HEK293 (cell line): ENCODE measurements around the gene PHACTR1.

Experiments used
- CTCF ChIA-PET: fragments of 350-600 bp; formaldehyde crosslinking; extraction: SDS; loops from one replicate; lab custom pipeline; 2021; ENCODE audit warnings: antibody characterized with exemption; lab: Yijun Ruan, JAX
- POLR2A ChIA-PET: fragments of 300-600 bp; formaldehyde crosslinking; extraction: SDS; loops from one replicate; lab custom pipeline; 2020; ENCODE audit warnings: antibody characterized with exemption, inconsistent platforms; lab: Yijun Ruan, JAX
- H3K27ac ChIP-seq: fragments of 200-500 bp; sonication (Bioruptor generic); 2 replicates; pipeline ENCODE4 v1.5.1; 2014; ENCODE audit warnings: low read depth, low read length, control low read depth, inconsistent platforms; ENCODE audit errors: extremely low read depth
- H3K36me3 ChIP-seq, 2 experiments: fragments of 200-500 bp in 1 of 2; sonication (Bioruptor generic) in 1 of 2; 1 replicate in 1 of 2; 2 replicates in 1 of 2; pipeline ENCODE4 v1.5.1; 2014 to 2017; ENCODE audit warnings: inconsistent platforms in 2 of 2, low read length in 2 of 2; ENCODE audit not compliant: control insufficient read depth in 2 of 2, insufficient read depth in 1 of 2
- H3K4me1 ChIP-seq: fragments of 200-500 bp; sonication (Bioruptor generic); 2 replicates; pipeline ENCODE4 v1.5.1; 2014; ENCODE audit warnings: mild to moderate bottlenecking, low read length, inconsistent platforms; ENCODE audit not compliant: control insufficient read depth, insufficient read depth
- H3K4me3 ChIP-seq: 2 replicates; pipeline ENCODE4 v1.5.1; 2011; ENCODE audit warnings: low read depth, mild to moderate bottlenecking, control low read depth, low read length, moderate library complexity
- H3K9me3 ChIP-seq: fragments of 200-500 bp; sonication (Bioruptor generic); 2 replicates; pipeline ENCODE4 v1.5.1; 2014; ENCODE audit warnings: low read depth, low read length, inconsistent platforms; ENCODE audit not compliant: control insufficient read depth, insufficient read depth
- BCL11B ChIP-seq: fragments of 450-650 bp; formaldehyde crosslinking; IDR thresholded peaks from 2 replicates; pipeline ENCODE4 v1.5.1; 2016; ENCODE audit warnings: low read depth, missing biosample characterization, missing genetic modification characterization
- EGR2 ChIP-seq: fragments of 450-650 bp; formaldehyde crosslinking; IDR thresholded peaks from 2 replicates; pipeline ENCODE4 v1.5.1; 2016; ENCODE audit warnings: low read depth, missing biosample characterization, missing genetic modification characterization
- KLF10 ChIP-seq: fragments of 450-650 bp; IDR thresholded peaks from 2 replicates; pipeline ENCODE4 v1.5.1; 2018; ENCODE audit warnings: missing biosample characterization, mild to moderate bottlenecking, missing genetic modification characterization
- KLF17 ChIP-seq: fragments of 450-650 bp; formaldehyde crosslinking; IDR thresholded peaks from 2 replicates; pipeline ENCODE4 v1.5.1; 2016; ENCODE audit warnings: missing biosample characterization, missing genetic modification characterization
- PATZ1 ChIP-seq: fragments of 450-650 bp; formaldehyde crosslinking; IDR thresholded peaks from 2 replicates; pipeline ENCODE4 v1.5.1; 2016; ENCODE audit warnings: missing biosample characterization, missing genetic modification characterization
- PBX3 ChIP-seq: sonication (generic); formaldehyde crosslinking; IDR thresholded peaks from 2 replicates; pipeline ENCODE4 v1.8.1; 2022; ENCODE audit warnings: mild to moderate bottlenecking, moderate library complexity, missing genetic modification reagents
- RBAK ChIP-seq: fragments of 450-650 bp; formaldehyde crosslinking; IDR thresholded peaks from 2 replicates; pipeline ENCODE4 v1.5.1; 2016; ENCODE audit warnings: missing biosample characterization, missing genetic modification characterization
- SCRT2 ChIP-seq: fragments of 450-650 bp; formaldehyde crosslinking; IDR thresholded peaks from 2 replicates; pipeline ENCODE4 v1.5.1; 2016; ENCODE audit warnings: missing biosample characterization, missing genetic modification characterization
- SP2 ChIP-seq: fragments of 450-650 bp; formaldehyde crosslinking; IDR thresholded peaks from 2 replicates; pipeline ENCODE4 v1.5.1; 2016; ENCODE audit warnings: missing biosample characterization, missing genetic modification characterization
- SP3 ChIP-seq: fragments of 450-650 bp; formaldehyde crosslinking; IDR thresholded peaks from 2 replicates; pipeline ENCODE4 v1.5.1; 2016; ENCODE audit warnings: missing biosample characterization, missing genetic modification characterization
- ZBTB1 ChIP-seq: fragments of 450-650 bp; formaldehyde crosslinking; IDR thresholded peaks from 2 replicates; pipeline ENCODE4 v1.5.1; 2016; ENCODE audit warnings: missing biosample characterization, missing genetic modification characterization
- ZBTB17 ChIP-seq: fragments of 450-650 bp; formaldehyde crosslinking; IDR thresholded peaks from 2 replicates; pipeline ENCODE4 v1.5.1; 2016; ENCODE audit warnings: missing biosample characterization, missing genetic modification characterization
- ZBTB26 ChIP-seq: fragments of 450-650 bp; formaldehyde crosslinking; optimal IDR thresholded peaks from 2 replicates; pipeline ENCODE3; 2016; ENCODE audit warnings: missing biosample characterization, mild to moderate bottlenecking, missing genetic modification characterization
- ZNF175 ChIP-seq: fragments of 450-650 bp; formaldehyde crosslinking; IDR thresholded peaks from 2 replicates; pipeline ENCODE4 v1.5.1; 2016; ENCODE audit warnings: missing biosample characterization, missing genetic modification characterization
- ZNF214 ChIP-seq: fragments of 450-650 bp; formaldehyde crosslinking; IDR thresholded peaks from 2 replicates; pipeline ENCODE4 v1.5.1; 2017; ENCODE audit warnings: missing biosample characterization, mild to moderate bottlenecking, missing genetic modification characterization, borderline replicate concordance
- ZNF223 ChIP-seq: fragments of 450-650 bp; formaldehyde crosslinking; IDR thresholded peaks from 2 replicates; pipeline ENCODE4 v1.5.1; 2016; ENCODE audit warnings: missing biosample characterization, missing genetic modification characterization
- ZNF302 ChIP-seq: fragments of 450-650 bp; formaldehyde crosslinking; IDR thresholded peaks from 2 replicates; pipeline ENCODE4 v1.5.1; 2016; ENCODE audit warnings: missing biosample characterization, missing genetic modification characterization, low read depth
- ZNF398 ChIP-seq: fragments of 450-650 bp; formaldehyde crosslinking; IDR thresholded peaks from 2 replicates; pipeline ENCODE4 v1.5.1; 2017; ENCODE audit warnings: missing biosample characterization, missing genetic modification characterization
- ZNF514 ChIP-seq: fragments of 450-650 bp; formaldehyde crosslinking; IDR thresholded peaks from 2 replicates; pipeline ENCODE4 v1.5.1; 2016; ENCODE audit warnings: missing biosample characterization, missing genetic modification characterization
- ZNF624 ChIP-seq: fragments of 450-650 bp; formaldehyde crosslinking; IDR thresholded peaks from 2 replicates; pipeline ENCODE4 v1.5.1; 2017; ENCODE audit warnings: missing biosample characterization, missing genetic modification characterization
- ZNF626 ChIP-seq: fragments of 450-650 bp; sonication (Bioruptor Pico); formaldehyde crosslinking; IDR thresholded peaks from 2 replicates; pipeline ENCODE4 v1.5.1; 2018; ENCODE audit warnings: missing biosample characterization, missing genetic modification characterization, inconsistent platforms
- ZNF629 ChIP-seq: fragments of 450-650 bp; formaldehyde crosslinking; IDR thresholded peaks from 2 replicates; pipeline ENCODE4 v1.5.1; 2017; ENCODE audit warnings: missing biosample characterization, missing genetic modification characterization
- ZNF658 ChIP-seq: fragments of 450-650 bp; formaldehyde crosslinking; IDR thresholded peaks from 2 replicates; pipeline ENCODE4; 2016; ENCODE audit warnings: missing biosample characterization, missing genetic modification characterization
- ZNF664 ChIP-seq: fragments of 450-650 bp; formaldehyde crosslinking; IDR thresholded peaks from 2 replicates; pipeline ENCODE4 v1.5.1; 2016; ENCODE audit warnings: missing biosample characterization, missing genetic modification characterization
- ZSCAN5A ChIP-seq: fragments of 450-650 bp; formaldehyde crosslinking; IDR thresholded peaks from 2 replicates; pipeline ENCODE4 v1.5.1; 2016; ENCODE audit warnings: missing biosample characterization, missing genetic modification characterization

Gene PHACTR1

GRCh38 chr6:13305288-13305687 is 588.7 kb downstream of the PHACTR1 start:
- Histone ChIP-seq H3K27ac (no peak overlapping the region), H3K9me3 (no peaks in the 10 kb centered on the region), H3K36me3 (peaks cover 10 to 82% of the 10 kb centered on the region in 2 experiments; a peak in 2 of 3 replicates), H3K4me1 (peaks cover 6% of the 10 kb centered on the region), H3K4me3 (no peak overlapping the region)
- ChIA-PET CTCF (interaction anchor here (1.0 kb wide), 1 partner anchor 27 kb away, joined by 3 read pairs; no protein-coding TSS in a partner anchor), POLR2A (no interaction called here)
- TF ChIP-seq ZNF629 (tag by site-specific recombination) (no peak), ZNF514 (tag by site-specific recombination) (no peak), ZNF175 (tag by site-specific recombination) (no peak), PATZ1 (no peak), SCRT2 (no peak), PBX3 (CRISPR knock-in tag) (no peak), ZNF398 (tag by site-specific recombination) (no peak), ZBTB26 (tag by site-specific recombination) (no peak), ZBTB17 (tag by site-specific recombination) (no peak), ZNF664 (no peak), KLF17 (tag by site-specific recombination) (no peak), BCL11B (tag by site-specific recombination) (no peak), SP3 (tag by site-specific recombination) (no peak), ZBTB1 (no peak), SP2 (no peak), ZNF658 (no peak)

GRCh38 chr6:13305791-13306190 is 589.2 kb downstream of the PHACTR1 start:
- CTCF ChIA-PET: interaction anchor here (0.6 to 0.7 kb wide), 2 partner anchors 233 to 728 kb away, joined by 3 read pairs; no protein-coding TSS in a partner anchor
- no peak overlapping the region for H3K27ac ChIP-seq
- no peaks in the 10 kb centered on the region for H3K9me3 ChIP-seq
- peaks cover 6% of the 10 kb centered on the region for H3K4me1 ChIP-seq
- no peak overlapping the region for H3K4me3 ChIP-seq
- peaks cover 12 to 77% of the 10 kb centered on the region in 2 experiments; a peak in 2 of 3 replicates for H3K36me3 ChIP-seq
- POLR2A ChIA-PET: no interaction called here
- no peak for TF ChIP-seq ZNF223 (tag by site-specific recombination)
- no peak for TF ChIP-seq EGR2 (tag by site-specific recombination)
- no peak for TF ChIP-seq ZNF626 (tag by site-specific recombination)
- no peak for TF ChIP-seq ZBTB1
- TF ChIP-seq ZNF398 (tag by site-specific recombination): no peak
- no peak for TF ChIP-seq ZNF214 (tag by site-specific recombination)
- TF ChIP-seq ZSCAN5A (tag by site-specific recombination): no peak
- TF ChIP-seq RBAK (tag by site-specific recombination): no peak
- no peak for TF ChIP-seq ZNF624
- no peak for TF ChIP-seq KLF10
- TF ChIP-seq ZNF302 (tag by site-specific recombination): no peak
